Aorta (tissue), 5 donors: ENCODE measurements around the gene ZNF286A. TPM values are rescaled to one million over a fixed set of nuclear protein-coding genes. Genes with fewer than 3 reads are reported as not detected.
"Not testable (repeated sequence)": the region's sequence is repeated elsewhere in the genome, so short reads cannot be mapped to it uniquely, and the experiment has no call there.

Experiments used
- ATAC-seq: fragments of 200-7000 bp; cut with Tn5 transposase; one replicate; pipeline ENCODE4 v1.9.1; 2022; ENCODE audit warnings: moderate library complexity; ENCODE audit not compliant: low FRiP score
- DNase-seq, 2 donors: peaks; one replicate each; pipeline ENCODE4 v3.0.0-alpha.2; 2020
- H3K27ac ChIP-seq, 2 donors: one replicate each; pipeline ENCODE4 v1.5.1; 2013; ENCODE audit warnings: low read length in 2 of 2, mild to moderate bottlenecking in 2 of 2, moderate library complexity in 2 of 2, control low read depth in 1 of 2, inconsistent platforms in 1 of 2, low read depth in 1 of 2
- H3K27me3 ChIP-seq, 2 donors: one replicate each; pipeline ENCODE4 v1.6.1; 2013; ENCODE audit warnings: control low read depth in 1 of 2, low read length in 1 of 2, mild to moderate bottlenecking in 1 of 2, moderate library complexity in 1 of 2; ENCODE audit not compliant: insufficient read depth in 2 of 2, control insufficient read depth in 1 of 2
- H3K36me3 ChIP-seq, 2 donors: one replicate each; pipeline ENCODE4 v1.6.1; 2013; ENCODE audit warnings: control low read depth in 1 of 2, low read length in 1 of 2, mild to moderate bottlenecking in 1 of 2; ENCODE audit not compliant: insufficient read depth in 2 of 2, control insufficient read depth in 1 of 2
- H3K4me1 ChIP-seq, 2 donors: one replicate each; pipeline ENCODE4 v1.6.1; 2013; ENCODE audit warnings: low read length in 2 of 2, control low read depth in 1 of 2, mild to moderate bottlenecking in 1 of 2, moderate library complexity in 1 of 2; ENCODE audit not compliant: insufficient read depth in 2 of 2, control insufficient read depth in 1 of 2
- H3K4me3 ChIP-seq, 2 donors: one replicate each; pipeline ENCODE4 v1.5.1; 2013; ENCODE audit warnings: low read length in 2 of 2, control low read depth in 1 of 2, mild to moderate bottlenecking in 1 of 2
- H3K9me3 ChIP-seq: one replicate; pipeline ENCODE4 v1.6.1; 2013; ENCODE audit warnings: mild to moderate bottlenecking, low read length; ENCODE audit not compliant: control insufficient read depth
- WGBS, 2 donors: extraction: QIAGEN DNeasy Blood & Tissue Kit; methylation state at CpG; one replicate each; pipeline ENCODE4 v1.1.7; 2013; 5-methylcytosine and 5-hydroxymethylcytosine counted together
- intact Hi-C, 2 donors: fragments of 100-400 bp; cut with DNase I; formaldehyde crosslinking; loops; one replicate each; pipeline versions ENCODE4 v1.14.2 to v1.15.0; 2022
- polyA plus RNA-seq, 2 donors: library from polyadenylated mRNA; stranded (reverse); fragments of 200-250 nt; gene quantifications; one replicate each; pipeline ENCODE4 v1.2.3, GENCODE V29; 2013
- total RNA-seq, 2 donors: library from RNA; stranded (reverse); fragmentation: NEBNext Ultra II Directional; extraction: Animal tissue kit (Norgen Biotek cat#: 25700); gene quantifications; one replicate each; pipeline ENCODE4 v1.2.1, GENCODE V29; 2021
- donor health status: healthy with polysubstance abuse.
- donor health status: Bipolar disorder and iron deficiency.
- donor health status: DM: no; HTN: no; CAD: no.
- donor health status: DM: no; HTN: no; CAD: no.
- donor health status: DM: yes; HTN: yes; CAD: no.

Gene ZNF286A
- total and polyA plus RNA-seq, 4 donors = 11.8 to 19.9 (median 13.1) TPM

- Histone ChIP-seq H3K36me3 (no peaks in the 10 kb centered on the region), H3K27ac (no peak overlapping the region), H3K4me3 (no peak overlapping the region), H3K4me1 (no peaks in the 10 kb centered on the region), H3K27me3 (no peaks in the 10 kb centered on the region), H3K9me3 (no peaks in the 10 kb centered on the region)
- no peak for DNase-seq
- 94 to 98% methylated on average over 3 of the region's 3 CpGs for WGBS, 2 donors
- intact Hi-C loops = no loop called here
- no peak for ATAC-seq
Measured at GRCh38 chr17:15658296-15658695, 41.3 kb upstream of the ZNF286A start.

GRCh38 chr17:15659236-15659635, 40.3 kb upstream of the ZNF286A start:
- no peaks in the 10 kb centered on the region for H3K9me3 ChIP-seq
- WGBS, 2 donors = 95 to 96% methylated on average over 6 of the region's 6 CpGs
- no peak overlapping the region for H3K27ac ChIP-seq
- no peak overlapping the region for H3K4me3 ChIP-seq
- DNase-seq (no peak), ATAC-seq (no peak)
- H3K27me3 ChIP-seq = no peaks in the 10 kb centered on the region
- H3K4me1 ChIP-seq = no peaks in the 10 kb centered on the region
- no peaks in the 10 kb centered on the region for H3K36me3 ChIP-seq
- intact Hi-C loops = no loop called here

GRCh38 chr17:15659663-15660062, 39.9 kb upstream of the ZNF286A start:
- intact Hi-C loops = no loop called here
- Histone ChIP-seq H3K4me3 (no peak overlapping the region), H3K4me1 (no peaks in the 10 kb centered on the region), H3K27ac (no peak overlapping the region), H3K36me3 (no peaks in the 10 kb centered on the region), H3K27me3 (no peaks in the 10 kb centered on the region), H3K9me3 (no peaks in the 10 kb centered on the region)
- DNase-seq (no peak), ATAC-seq (no peak)
- WGBS, 2 donors = 55 to 58% methylated on average over 4 of the region's 4 CpGs

GRCh38 chr17:15660077-15660476, 39.5 kb upstream of the ZNF286A start:
- 92 to 93% methylated on average over 3 of the region's 3 CpGs for WGBS, 2 donors
- DNase-seq (no peak), ATAC-seq (no peak)
- Histone ChIP-seq H3K4me3 (no peak overlapping the region), H3K4me1 (no peaks in the 10 kb centered on the region), H3K36me3 (no peaks in the 10 kb centered on the region), H3K27ac (no peak overlapping the region), H3K27me3 (no peaks in the 10 kb centered on the region), H3K9me3 (no peaks in the 10 kb centered on the region)
- intact Hi-C loops = no loop called here

- no peak overlapping the region for H3K4me3 ChIP-seq
- H3K4me1 ChIP-seq = no peaks in the 10 kb centered on the region
- intact Hi-C loops = no loop called here
- no peak for DNase-seq
- 95 to 98% methylated on average over 3 of the region's 3 CpGs for WGBS, 2 donors
- ATAC-seq = no peak
- H3K27ac ChIP-seq = no peak overlapping the region
- no peaks in the 10 kb centered on the region for H3K9me3 ChIP-seq
- H3K27me3 ChIP-seq = no peaks in the 10 kb centered on the region
- H3K36me3 ChIP-seq = no peaks in the 10 kb centered on the region
Measured at GRCh38 chr17:15662681-15663080, 36.9 kb upstream of the ZNF286A start.

- DNase-seq = no peak
- no peak overlapping the region for H3K27ac ChIP-seq
- H3K9me3 ChIP-seq = no peaks in the 10 kb centered on the region
- no peaks in the 10 kb centered on the region for H3K4me1 ChIP-seq
- intact Hi-C loops = no loop called here
- H3K36me3 ChIP-seq = no peaks in the 10 kb centered on the region
- no peaks in the 10 kb centered on the region for H3K27me3 ChIP-seq
- 87 to 88% methylated on average over 6 of the region's 6 CpGs for WGBS, 2 donors
- no peak for ATAC-seq
- H3K4me3 ChIP-seq = no peak overlapping the region
Measured at GRCh38 chr17:15663176-15663575, 36.4 kb upstream of the ZNF286A start.

- DNase-seq = no peak
- Histone ChIP-seq H3K27me3 (no peaks in the 10 kb centered on the region), H3K36me3 (no peaks in the 10 kb centered on the region), H3K27ac (no peak overlapping the region), H3K4me3 (no peak overlapping the region), H3K9me3 (no peaks in the 10 kb centered on the region), H3K4me1 (no peaks in the 10 kb centered on the region)
- intact Hi-C loops = no loop called here
- no peak for ATAC-seq
- 96% methylated on average over 5 of the region's 5 CpGs for WGBS, 2 donors
Measured at GRCh38 chr17:15663691-15664090, 35.9 kb upstream of the ZNF286A start.

GRCh38 chr17:15669526-15669925, 30.0 kb upstream of the ZNF286A start:
- H3K27ac ChIP-seq, ATAC-seq, H3K36me3 ChIP-seq, H3K4me1 ChIP-seq, H3K4me3 ChIP-seq, DNase-seq, H3K27me3 ChIP-seq, intact Hi-C loops, H3K9me3 ChIP-seq: not testable (repeated sequence)
- WGBS, 2 donors = 45 to 68% methylated on average over 3 to 5 of the region's 5 CpGs

- 75 to 82% methylated on average over 1 of the region's 1 CpG for WGBS, 2 donors
- intact Hi-C loops = not testable (repeated sequence)
Measured at GRCh38 chr17:15674640-15675039, 24.9 kb upstream of the ZNF286A start.

More at GRCh38 chr17:15674640-15675039, 24.9 kb upstream of the ZNF286A start:
- not testable (repeated sequence) for DNase-seq, H3K9me3 ChIP-seq, ATAC-seq, H3K27ac ChIP-seq, H3K4me3 ChIP-seq, H3K27me3 ChIP-seq, H3K36me3 ChIP-seq, H3K4me1 ChIP-seq
